HG03159 (cell line): ENCODE data around the gene RINT1.
"Not testable (repeated sequence)": the region's sequence is repeated elsewhere in the genome, so short reads cannot be mapped to it uniquely, and the experiment has no call there.

Experiments
- ATAC-seq: cut with Tn5 transposase; IDR thresholded peaks from one replicate; pipeline ENCODE4 v1.9.1; 2021; ENCODE audit warnings: mild to moderate bottlenecking, moderate library complexity; ENCODE audit not compliant: unreplicated experiment

Gene RINT1

GRCh38 chr7:105596866-105597265, 64.9 kb downstream of the RINT1 start:
- no peak for ATAC-seq

DNA sequence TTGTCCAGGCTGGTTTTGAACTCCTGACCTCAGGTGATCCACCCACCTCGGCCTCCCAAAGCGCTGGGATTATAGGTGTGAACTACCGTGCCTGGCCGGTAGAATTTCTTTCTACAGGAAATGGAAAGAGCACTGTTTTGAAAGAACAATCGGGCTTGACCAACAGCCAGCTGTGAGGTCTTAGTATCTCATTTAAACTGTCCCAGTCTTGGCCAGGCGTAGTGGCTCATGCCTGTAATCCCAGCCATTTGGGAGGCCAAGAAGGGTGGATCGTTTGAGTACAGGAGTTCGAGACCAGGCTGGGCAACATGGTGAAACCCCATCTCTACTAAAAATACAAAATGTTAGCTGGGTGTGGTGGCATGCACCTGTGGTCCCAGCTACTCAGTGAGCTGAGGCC, 67.1 kb downstream of the RINT1 start:
- ATAC-seq: not testable (repeated sequence)

DNA sequence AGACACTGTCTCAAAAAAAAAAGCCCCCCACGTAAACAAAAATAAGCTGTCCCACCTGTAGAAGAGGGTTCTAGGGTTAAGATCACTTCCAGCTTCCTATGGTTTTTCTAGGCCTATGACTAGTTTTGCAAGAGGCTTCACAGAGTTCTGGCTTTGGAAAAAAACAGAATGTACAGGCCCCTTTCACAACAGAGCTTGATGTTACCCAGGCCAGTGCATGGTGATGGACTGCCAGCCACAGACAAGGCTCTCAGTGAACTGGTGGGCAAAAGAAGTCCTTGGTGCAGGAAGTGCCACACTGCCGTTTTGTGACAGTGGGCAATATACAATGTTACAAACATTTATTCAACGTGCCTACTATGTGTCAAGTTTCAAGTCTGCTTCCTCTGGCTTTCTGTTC, 67.5 kb downstream of the RINT1 start:
- no peak for ATAC-seq

- no peak for ATAC-seq
Observed at GRCh38 chr7:105600720-105601550, 68.9 kb downstream of the RINT1 start.

DNA sequence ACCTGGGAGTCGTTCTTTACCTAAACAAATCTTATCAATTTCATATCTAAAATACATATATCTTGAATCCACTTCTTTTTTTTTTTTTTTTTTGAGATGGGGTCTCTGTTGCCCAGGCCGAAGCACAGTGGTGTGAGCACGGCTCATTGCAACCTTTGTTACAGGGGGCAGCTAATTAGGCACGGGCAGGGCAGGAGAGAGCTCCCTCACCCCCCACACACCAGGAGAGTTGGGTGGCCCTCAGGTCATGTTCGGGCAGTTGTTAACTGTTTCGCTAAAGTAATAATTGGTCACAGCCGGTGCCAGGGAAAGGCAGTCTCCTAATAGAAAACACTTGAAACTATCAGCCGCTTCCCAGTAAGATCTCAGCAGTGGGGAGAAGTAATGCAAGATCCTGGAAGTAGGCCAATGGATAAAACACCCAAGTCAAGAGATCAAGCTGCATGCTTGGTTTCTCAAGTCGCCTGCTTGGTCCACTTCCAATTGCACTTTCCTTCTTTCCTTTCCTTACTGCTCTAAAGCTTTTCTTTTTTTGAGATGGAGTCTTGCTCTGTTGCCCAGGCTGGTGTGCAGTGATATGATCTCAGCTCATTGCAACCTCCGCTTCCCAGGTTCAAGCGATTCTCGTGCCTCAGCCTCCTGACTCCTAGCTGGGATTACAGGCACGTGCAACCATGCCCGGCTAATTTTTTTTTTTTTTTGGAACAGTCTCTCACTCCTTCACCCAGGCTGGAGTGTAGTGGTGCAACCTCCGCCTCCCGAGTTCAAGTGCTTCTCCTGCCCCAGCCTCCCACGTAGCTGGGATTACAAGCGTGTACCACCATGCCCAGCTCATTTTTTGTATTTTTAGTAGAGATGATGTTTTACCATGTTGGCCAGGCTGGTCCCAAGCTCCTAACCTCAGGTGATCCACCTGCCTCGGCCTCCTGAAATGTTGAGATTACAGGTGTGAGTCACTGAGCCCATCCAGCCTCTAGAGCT, 70.6 kb downstream of the RINT1 start:
- no peak for ATAC-seq

- no peak for ATAC-seq
Observed at GRCh38 chr7:105610165-105610930, 78.3 kb downstream of the RINT1 start.

- no peak for ATAC-seq
Observed at GRCh38 chr7:105611856-105612775, 80.1 kb downstream of the RINT1 start.

GRCh38 chr7:105612806-105613205, 80.8 kb downstream of the RINT1 start:
- ATAC-seq: no peak

- no peak for ATAC-seq
Observed at GRCh38 chr7:105613611-105614330, 81.8 kb downstream of the RINT1 start.

DNA sequence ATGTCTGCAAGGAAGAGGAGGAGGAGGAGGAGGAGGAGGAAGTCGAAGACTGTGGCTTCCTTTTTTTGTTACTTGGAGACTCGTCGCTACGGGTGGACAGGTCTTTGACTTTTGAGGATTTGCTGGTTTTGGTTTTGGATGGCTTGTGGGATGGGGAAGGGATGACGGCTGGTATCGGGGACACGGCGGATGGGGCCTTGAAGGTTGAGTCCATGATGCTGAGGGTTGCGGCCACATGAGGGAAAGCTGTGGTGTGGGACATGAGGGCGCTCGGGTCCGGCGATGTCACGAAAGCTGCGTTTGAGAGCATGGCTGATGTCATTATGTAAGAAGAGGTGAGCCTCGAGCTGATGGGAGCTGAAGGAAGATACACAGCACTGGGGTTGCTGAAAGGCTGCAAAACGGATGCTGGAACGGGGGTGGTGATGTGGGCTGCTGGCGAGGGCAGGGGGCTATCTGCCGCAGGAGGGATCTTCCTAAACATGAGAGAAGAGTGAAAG, 82.4 kb downstream of the RINT1 start:
- ATAC-seq: no peak
